ENCODE results near the gene JTB.
A peak's percentile ranks its signal among the peaks of the same experiment; 100 is the strongest.

Gene JTB

GRCh38 chr1:153957744-153958110, 19.7 kb downstream of the JTB start:
- Histone ChIP-seq H3K79me2 (ENCODE audit: low read length) (peaks cover 78% of the 10 kb centered on the region), H3K27ac (ENCODE audit: low read length) (peak overlapping the region; percentile 91), H2AFZ (ENCODE audit: low read depth, low read length) (0 out of 2 replicates have a peak overlapping the region, but pooled peaks have one; percentile 19), H3K4me1 (ENCODE audit: low read length) (peaks cover 46% of the 10 kb centered on the region), H3K27me3 (ENCODE audit: low read depth, low read length) (no peaks in the 10 kb centered on the region), H3K4me3 (ENCODE audit: low read length) (peak overlapping the region; percentile 89), H4K20me1 (ENCODE audit: insufficient read depth, low read length) (peaks cover 36% of the 10 kb centered on the region), H3K4me2 (ENCODE audit: low read length) (peak overlapping the region; percentile 94), H3K36me3 (replicated peaks; ENCODE audit: low read depth, low read length) (peaks cover 61% of the 10 kb centered on the region), H3K9ac (ENCODE audit: low read length) (peak overlapping the region; percentile 96), H3K9me3 (ENCODE audit: insufficient read depth, low read length) (no peaks in the 10 kb centered on the region)
- TF ChIP-seq CTCF (IDR thresholded peaks at IDR 0.05; ENCODE audit: low read depth, low read length) = no peak

GRCh38 chr1:153956997-153957715, 20.3 kb downstream of the JTB start:
- H3K27ac ChIP-seq (ENCODE audit: low read length) = peak overlapping the region; percentile 91
- H3K4me1 ChIP-seq (ENCODE audit: low read length) = peaks cover 42% of the 10 kb centered on the region

GRCh38 chr1:153954826-153955225, 22.6 kb downstream of the JTB start:
- H4K20me1 ChIP-seq (ENCODE audit: insufficient read depth, low read length) = peaks cover 45% of the 10 kb centered on the region
- TF ChIP-seq CTCF (IDR thresholded peaks at IDR 0.05; ENCODE audit: low read depth, low read length) (no peak), EZH2phosphoT487 (IDR thresholded peaks at IDR 0.05; ENCODE audit: low read depth) (no peak)
- H3K4me1 ChIP-seq (ENCODE audit: low read length) = peaks cover 38% of the 10 kb centered on the region
- H3K4me3 ChIP-seq (ENCODE audit: low read length) = no peak overlapping the region
- H3K27me3 ChIP-seq (ENCODE audit: low read depth, low read length) = no peaks in the 10 kb centered on the region
- H3K9me3 ChIP-seq (ENCODE audit: insufficient read depth, low read length) = no peaks in the 10 kb centered on the region
- H3K4me2 ChIP-seq (ENCODE audit: low read length) = no peak overlapping the region
- H3K27ac ChIP-seq (ENCODE audit: low read length) = no peak overlapping the region
- H3K36me3 ChIP-seq (replicated peaks; ENCODE audit: low read depth, low read length) = peaks cover 68% of the 10 kb centered on the region
- H2AFZ ChIP-seq (ENCODE audit: low read depth, low read length) = no peak overlapping the region
- no peak overlapping the region for H3K9ac ChIP-seq (ENCODE audit: low read length)
- H3K79me2 ChIP-seq (ENCODE audit: low read length) = peaks cover 79% of the 10 kb centered on the region

More at GRCh38 chr1:153956997-153957715, 20.3 kb downstream of the JTB start:
- Histone ChIP-seq H3K9ac (ENCODE audit: low read length) (peak overlapping the region; percentile 96), H3K36me3 (replicated peaks; ENCODE audit: low read depth, low read length) (peaks cover 66% of the 10 kb centered on the region), H3K79me2 (ENCODE audit: low read length) (peaks cover 78% of the 10 kb centered on the region), H4K20me1 (ENCODE audit: insufficient read depth, low read length) (peaks cover 42% of the 10 kb centered on the region), H3K4me3 (ENCODE audit: low read length) (peak overlapping the region; percentile 89), H3K9me3 (ENCODE audit: insufficient read depth, low read length) (no peaks in the 10 kb centered on the region), H3K4me2 (ENCODE audit: low read length) (peak overlapping the region; percentile 94), H3K27me3 (ENCODE audit: low read depth, low read length) (no peaks in the 10 kb centered on the region), H2AFZ (ENCODE audit: low read depth, low read length) (no peak overlapping the region)
- TF ChIP-seq EZH2phosphoT487 (IDR thresholded peaks at IDR 0.05; ENCODE audit: low read depth) = no peak
- no peak for TF ChIP-seq CTCF (IDR thresholded peaks at IDR 0.05; ENCODE audit: low read depth, low read length)

- H3K27me3 ChIP-seq (ENCODE audit: low read depth, low read length) = no peaks in the 10 kb centered on the region
- no peak overlapping the region for H3K4me2 ChIP-seq (ENCODE audit: low read length)
- H4K20me1 ChIP-seq (ENCODE audit: insufficient read depth, low read length) = peaks cover 45% of the 10 kb centered on the region
- no peak overlapping the region for H3K27ac ChIP-seq (ENCODE audit: low read length)
- TF ChIP-seq CTCF (IDR thresholded peaks at IDR 0.05; ENCODE audit: low read depth, low read length) (no peak), EZH2phosphoT487 (IDR thresholded peaks at IDR 0.05; ENCODE audit: low read depth) (no peak)
- no peaks in the 10 kb centered on the region for H3K9me3 ChIP-seq (ENCODE audit: insufficient read depth, low read length)
- H3K4me3 ChIP-seq (ENCODE audit: low read length) = no peak overlapping the region
- no peak overlapping the region for H2AFZ ChIP-seq (ENCODE audit: low read depth, low read length)
- no peak overlapping the region for H3K9ac ChIP-seq (ENCODE audit: low read length)
- peaks cover 86% of the 10 kb centered on the region for H3K79me2 ChIP-seq (ENCODE audit: low read length)
- H3K36me3 ChIP-seq (replicated peaks; ENCODE audit: low read depth, low read length) = peaks cover 71% of the 10 kb centered on the region
- H3K4me1 ChIP-seq (ENCODE audit: low read length) = peaks cover 40% of the 10 kb centered on the region
Measured at GRCh38 chr1:153953859-153954365, 23.6 kb downstream of the JTB start.
